ENCODE results near the gene HYOU1. TPM values are rescaled to one million over a fixed set of nuclear protein-coding genes. Genes with fewer than 3 reads are reported as not detected.
A peak's percentile ranks its signal among the peaks of the same experiment; 100 is the strongest.

The HYOU1 gene
- total RNA-seq, 5 donors from 2014 or later (not counting 1 experiment from before 2014, with no cell fraction given), result 91.2 to 113 (median 112) TPM

- no peak overlapping the region for H3K4me3 ChIP-seq (ENCODE audit: control insufficient read depth in 1 of 2, extremely low read depth in 1 of 2, low read length in 1 of 2)
- ChIA-PET POLR2A (interaction anchor here (0.5 to 1.2 kb wide), 2 partner anchors 27 to 354 kb away, joined by 3 read pairs; partner anchors contain the start of gene CENATAC (in 1 of the 2)), CTCF (no interaction called here)
- H3K36me3 ChIP-seq (ENCODE audit: control insufficient read depth in 2 of 2, extremely low read depth in 1 of 2, insufficient read depth in 1 of 2, low read length in 1 of 2), result peaks cover 5 to 61% of the 10 kb centered on the region in 2 donors
- no peak for ATAC-seq (replicated peaks in 1 of 4)
- Mint-ChIP-seq H3K4me1 (peaks cover 37 to 60% (median 53%) of the 10 kb centered on the region in 3 donors), H3K4me3 (no peak overlapping the region), H3K9me3 (no peaks in the 10 kb centered on the region), H3K27ac (peak overlapping the region; percentile 65 to 75), H3K36me3 (peaks cover 32% of the 10 kb centered on the region), H3K27me3 (no peaks in the 10 kb centered on the region)
- no peak for DNase-seq
- peaks cover 6 to 42% of the 10 kb centered on the region in 2 experiments for H3K4me1 ChIP-seq (ENCODE audit: control insufficient read depth in 1 of 2, extremely low read depth in 1 of 2, insufficient read depth in 2 of 2, low read length in 2 of 2)
- no peaks in the 10 kb centered on the region for H3K9me3 ChIP-seq
- no peaks in the 10 kb centered on the region for H3K27me3 ChIP-seq (replicated peaks in 1 of 2; ENCODE audit: control insufficient read depth in 2 of 2, extremely low read depth in 1 of 2, insufficient read depth in 2 of 2, low read length in 1 of 2)
- no peak overlapping the region for H3K27ac ChIP-seq (ENCODE audit: low read length)
- WGBS (ENCODE audit: insufficient coverage), result 91% methylated on average over 11 of the region's 15 CpGs
Measured at GRCh38 chr11:119024430-119025098, 32.4 kb downstream of the HYOU1 start.

GRCh38 chr11:119023741-119024140 is 33.3 kb downstream of the HYOU1 start:
- H3K4me3 ChIP-seq (ENCODE audit: control insufficient read depth in 1 of 2, extremely low read depth in 1 of 2, low read length in 1 of 2), result no peak overlapping the region
- ChIA-PET POLR2A (interaction anchor here in 1 of 2 donors (1.2 kb wide), 1 partner anchor 353 kb away, joined by 3 read pairs; no protein-coding TSS in a partner anchor), CTCF (no interaction called here)
- DNase-seq (no peak), ATAC-seq (replicated peaks in 1 of 4) (no peak)
- Mint-ChIP-seq H3K27me3 (no peaks in the 10 kb centered on the region), H3K36me3 (peaks cover 32% of the 10 kb centered on the region), H3K4me3 (no peak overlapping the region), H3K4me1 (peaks cover 33 to 55% (median 47%) of the 10 kb centered on the region in 3 donors), H3K27ac (peak overlapping the region; percentile 6 to 35), H3K9me3 (no peaks in the 10 kb centered on the region)
- no peaks in the 10 kb centered on the region for H3K27me3 ChIP-seq (replicated peaks in 1 of 2; ENCODE audit: control insufficient read depth in 2 of 2, extremely low read depth in 1 of 2, insufficient read depth in 2 of 2, low read length in 1 of 2)
- H3K36me3 ChIP-seq (ENCODE audit: control insufficient read depth in 2 of 2, extremely low read depth in 1 of 2, insufficient read depth in 1 of 2, low read length in 1 of 2), result peaks cover 5 to 61% of the 10 kb centered on the region in 2 donors
- H3K27ac ChIP-seq (ENCODE audit: low read length), result no peak overlapping the region
- H3K9me3 ChIP-seq, result no peaks in the 10 kb centered on the region
- peaks cover 6 to 40% of the 10 kb centered on the region in 2 experiments for H3K4me1 ChIP-seq (ENCODE audit: control insufficient read depth in 1 of 2, extremely low read depth in 1 of 2, insufficient read depth in 2 of 2, low read length in 2 of 2)

GRCh38 chr11:119021631-119022030 is 35.4 kb downstream of the HYOU1 start:
- no peak overlapping the region for H3K27ac ChIP-seq (ENCODE audit: low read length)

GRCh38 chr11:119019996-119020395 is 37.0 kb downstream of the HYOU1 start:
- no peaks in the 10 kb centered on the region for H3K9me3 ChIP-seq
- H3K36me3 ChIP-seq (ENCODE audit: control insufficient read depth in 2 of 2, extremely low read depth in 1 of 2, insufficient read depth in 1 of 2, low read length in 1 of 2), result peaks cover under 1 to 66% of the 10 kb centered on the region in 2 donors
- CTCF ChIA-PET, result no interaction called here
- Mint-ChIP-seq H3K4me1 (peaks cover 61 to 82% (median 68%) of the 10 kb centered on the region in 3 donors), H3K36me3 (peaks cover 34% of the 10 kb centered on the region), H3K9me3 (no peaks in the 10 kb centered on the region), H3K4me3 (peak overlapping the region; percentile 96 to 99 (median 99)), H3K27me3 (no peaks in the 10 kb centered on the region), H3K27ac (peak overlapping the region; percentile 100)
- no peaks in the 10 kb centered on the region for H3K27me3 ChIP-seq (replicated peaks in 1 of 2; ENCODE audit: control insufficient read depth in 2 of 2, extremely low read depth in 1 of 2, insufficient read depth in 2 of 2, low read length in 1 of 2)
- H3K27ac ChIP-seq (ENCODE audit: low read length), result peak overlapping the region; percentile 96
- ATAC-seq (replicated peaks in 1 of 4), result no peak
- WGBS (ENCODE audit: insufficient coverage), result 33% methylated on average over 1 of the region's 2 CpGs
- POLR2A ChIA-PET, result interaction anchor here in 1 of 2 donors (0.5 to 1.8 kb wide), 3 partner anchors 14 to 23 kb away, joined by 4 to 9 read pairs (median 4); no protein-coding TSS in a partner anchor
- DNase-seq, result no peak
- no peak overlapping the region for H3K4me3 ChIP-seq (ENCODE audit: control insufficient read depth in 1 of 2, extremely low read depth in 1 of 2, low read length in 1 of 2)
- peaks cover 15 to 51% of the 10 kb centered on the region in 2 experiments for H3K4me1 ChIP-seq (ENCODE audit: control insufficient read depth in 1 of 2, extremely low read depth in 1 of 2, insufficient read depth in 2 of 2, low read length in 2 of 2)

More at GRCh38 chr11:119021631-119022030, 35.4 kb downstream of the HYOU1 start:
- H3K27me3 Mint-ChIP-seq, result no peaks in the 10 kb centered on the region
- Histone ChIP-seq H3K4me1 (ENCODE audit: control insufficient read depth in 1 of 2, extremely low read depth in 1 of 2, insufficient read depth in 2 of 2, low read length in 2 of 2) (peaks cover 15 to 41% of the 10 kb centered on the region in 2 experiments), H3K36me3 (ENCODE audit: control insufficient read depth in 2 of 2, extremely low read depth in 1 of 2, insufficient read depth in 1 of 2, low read length in 1 of 2) (peaks cover 5 to 65% of the 10 kb centered on the region in 2 donors), H3K4me3 (ENCODE audit: control insufficient read depth in 1 of 2, extremely low read depth in 1 of 2, low read length in 1 of 2) (no peak overlapping the region), H3K27me3 (replicated peaks in 1 of 2; ENCODE audit: control insufficient read depth in 2 of 2, extremely low read depth in 1 of 2, insufficient read depth in 2 of 2, low read length in 1 of 2) (no peaks in the 10 kb centered on the region), H3K9me3 (no peaks in the 10 kb centered on the region)
- peak overlapping the region in 1 of 2 donors; percentile 17 for H3K27ac Mint-ChIP-seq
- ATAC-seq (replicated peaks in 1 of 4), result no peak
- 92% methylated on average over 3 of the region's 5 CpGs for WGBS (ENCODE audit: insufficient coverage)
- no peaks in the 10 kb centered on the region for H3K9me3 Mint-ChIP-seq
- peaks cover 45 to 69% (median 55%) of the 10 kb centered on the region in 3 donors for H3K4me1 Mint-ChIP-seq
- POLR2A ChIA-PET, result interaction anchor here in 1 of 2 donors (0.6 kb wide), 1 partner anchor 264 kb away, joined by 3 read pairs; no protein-coding TSS in a partner anchor
- peak overlapping the region in 2 of 3 donors; percentile 34 to 99 for H3K4me3 Mint-ChIP-seq
- DNase-seq, result no peak
- peaks cover 32% of the 10 kb centered on the region for H3K36me3 Mint-ChIP-seq
- CTCF ChIA-PET, result no interaction called here

GRCh38 chr11:119018074-119018938 is 38.7 kb downstream of the HYOU1 start, which contains the start of the genes RPS25 and TRAPPC4:
TSS of gene RPS25 (minus strand) at chr11:119018343. CDS start at chr11:119018284, 59 bp downstream.
TSS of gene TRAPPC4 (plus strand) at chr11:119018766. CDS start at chr11:119018796, 30 bp downstream.
- Mint-ChIP-seq H3K4me1 (peaks cover 53 to 68% (median 64%) of the 10 kb centered on the region in 3 donors), H3K27me3 (no peaks in the 10 kb centered on the region), H3K4me3 (peak within 1 kb of the TSS; percentile 96 to 99 (median 99)), H3K9me3 (no peaks in the 10 kb centered on the region), H3K36me3 (peaks cover 29% of the 10 kb centered on the region), H3K27ac (peak within 1 kb of the TSS; percentile 100)
- peak; percentile 88 to 92 (median 90) for ATAC-seq (replicated peaks in 1 of 4)
- ChIA-PET POLR2A (interaction anchor here (0.5 to 3.5 kb wide), 9 partner anchors 12 to 334 kb away, joined by 3 to 14 read pairs (median 3); partner anchors contain the start of genes CENATAC (in 1 of the 2), HMBS (in 1 of the 2), HYOU1 (in 1 of the 2) and SLC37A4 (in 1 of the 2)), CTCF (interaction anchor here in 1 of 2 donors (0.9 to 1.3 kb wide), 5 partner anchors 21 to 227 kb away, joined by 3 to 8 read pairs (median 3); partner anchors contain the start of genes CENATAC, DDX6, HINFP and VPS11)
- peak within 1 kb of the TSS; percentile 96 for H3K27ac ChIP-seq (ENCODE audit: low read length)
- DNase-seq, result peak; percentile 84 to 99 (median 97)
- H3K4me1 ChIP-seq (ENCODE audit: control insufficient read depth in 1 of 2, extremely low read depth in 1 of 2, insufficient read depth in 2 of 2, low read length in 2 of 2), result peaks cover 15 to 45% of the 10 kb centered on the region in 2 experiments
- H3K4me3 ChIP-seq (ENCODE audit: control insufficient read depth in 1 of 2, extremely low read depth in 1 of 2, low read length in 1 of 2), result peak within 1 kb of the TSS; percentile 95 to 98
- peaks cover 0 to 62% of the 10 kb centered on the region in 2 donors for H3K36me3 ChIP-seq (ENCODE audit: control insufficient read depth in 2 of 2, extremely low read depth in 1 of 2, insufficient read depth in 1 of 2, low read length in 1 of 2)
- no peaks in the 10 kb centered on the region for H3K27me3 ChIP-seq (replicated peaks in 1 of 2; ENCODE audit: control insufficient read depth in 2 of 2, extremely low read depth in 1 of 2, insufficient read depth in 2 of 2, low read length in 1 of 2)
- no peaks in the 10 kb centered on the region for H3K9me3 ChIP-seq
- under 1% methylated on average over 63 of the region's 63 CpGs for whole genome bisulfite sequencing (ENCODE audit: insufficient coverage)
